Esophagus muscularis mucosa (tissue), 3 donors: ENCODE data around the gene ECM2.

Source experiments
- POLR2A ChIP-seq: fragments of 450-650 bp; IDR thresholded peaks from one replicate; pipeline ENCODE4 v1.6.1; 2017; ENCODE audit warnings: antibody characterized with exemption, moderate library complexity, mild to moderate bottlenecking, low read depth
- POLR2AphosphoS5 ChIP-seq, 2 donors: sonication (generic); formaldehyde crosslinking; IDR thresholded peaks; one replicate each; pipeline ENCODE4 v1.6.1; 2017; ENCODE audit warnings: antibody characterized with exemption in 2 of 2
- TF ChIP-seq, protein P1 (sequence below), 3 experiments: fragments of 200-600 bp in 2 of 3; fragments of 450-650 bp in 1 of 3; sonication (generic) in 2 of 3; IDR thresholded peaks; one replicate each; pipeline ENCODE4 v1.5.1; 2017 to 2019; ENCODE audit warnings: antibody characterized with exemption in 3 of 3, mild to moderate bottlenecking in 2 of 3, moderate library complexity in 1 of 3

DNA sequence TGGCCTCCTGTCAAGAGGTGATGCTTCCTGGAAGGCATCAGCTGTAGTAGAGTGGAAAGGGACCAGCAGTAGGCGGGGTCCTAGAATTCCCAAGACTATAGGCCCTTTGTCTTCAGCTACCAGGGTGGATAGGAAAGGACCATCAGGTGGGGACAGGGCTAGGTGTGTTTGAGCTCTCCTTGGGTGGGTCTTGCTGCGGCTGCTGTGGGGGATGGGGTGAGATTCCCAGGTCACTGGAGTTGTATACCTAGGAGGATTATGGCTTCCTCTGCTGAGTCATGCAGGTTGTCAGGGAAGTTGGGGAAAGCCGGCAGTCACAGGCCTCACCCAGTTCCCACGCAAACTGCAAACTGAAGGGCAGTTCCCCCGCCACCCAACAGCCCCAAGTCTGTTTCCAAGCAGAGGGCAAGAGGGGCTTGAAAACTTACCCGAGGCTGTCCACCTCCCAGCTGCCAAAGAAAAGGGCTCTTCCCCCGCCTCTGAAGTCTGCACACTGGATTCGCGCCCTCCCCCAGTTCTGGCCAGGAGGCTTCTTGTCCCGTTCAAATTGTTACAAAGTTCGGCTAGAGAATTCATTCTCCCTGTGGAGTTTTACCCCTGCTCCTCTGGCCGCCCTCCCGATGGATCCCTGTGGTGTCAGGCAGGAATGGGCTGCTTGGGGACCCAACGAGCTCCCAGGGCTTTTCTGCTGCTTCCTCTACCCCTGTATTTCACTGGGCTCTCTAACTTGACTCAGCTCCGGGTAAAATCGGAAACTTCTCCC is 23.0 kb upstream of the ECM2 start:
- TF ChIP-seq, protein P1, sequence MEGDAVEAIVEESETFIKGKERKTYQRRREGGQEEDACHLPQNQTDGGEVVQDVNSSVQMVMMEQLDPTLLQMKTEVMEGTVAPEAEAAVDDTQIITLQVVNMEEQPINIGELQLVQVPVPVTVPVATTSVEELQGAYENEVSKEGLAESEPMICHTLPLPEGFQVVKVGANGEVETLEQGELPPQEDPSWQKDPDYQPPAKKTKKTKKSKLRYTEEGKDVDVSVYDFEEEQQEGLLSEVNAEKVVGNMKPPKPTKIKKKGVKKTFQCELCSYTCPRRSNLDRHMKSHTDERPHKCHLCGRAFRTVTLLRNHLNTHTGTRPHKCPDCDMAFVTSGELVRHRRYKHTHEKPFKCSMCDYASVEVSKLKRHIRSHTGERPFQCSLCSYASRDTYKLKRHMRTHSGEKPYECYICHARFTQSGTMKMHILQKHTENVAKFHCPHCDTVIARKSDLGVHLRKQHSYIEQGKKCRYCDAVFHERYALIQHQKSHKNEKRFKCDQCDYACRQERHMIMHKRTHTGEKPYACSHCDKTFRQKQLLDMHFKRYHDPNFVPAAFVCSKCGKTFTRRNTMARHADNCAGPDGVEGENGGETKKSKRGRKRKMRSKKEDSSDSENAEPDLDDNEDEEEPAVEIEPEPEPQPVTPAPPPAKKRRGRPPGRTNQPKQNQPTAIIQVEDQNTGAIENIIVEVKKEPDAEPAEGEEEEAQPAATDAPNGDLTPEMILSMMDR (IDR thresholded peaks at IDR 0.05), result no peak
- TF ChIP-seq POLR2A, result no peak
- TF ChIP-seq POLR2AphosphoS5 (IDR thresholded peaks at IDR 0.05), result no peak
